Measurements from ENCODE around the gene GAGE12J. TPM values are rescaled to one million over a fixed set of nuclear protein-coding genes. Genes with fewer than 3 reads are reported as not detected.

GAGE12J gene
- total RNA-seq = not detected in 2 replicates

GRCh38 chrX:49321737-49322136 lies at the start of gene GAGE12J:
Gene GAGE12J, plus strand, starts transcription at chrX:49322037. Its CDS starts 1,157 bp downstream, at chrX:49323194.

GRCh38 chrX:49303346-49303745 lies 18.5 kb upstream of the GAGE12J start, which contains the start of gene GAGE10:
Gene GAGE10, plus strand, starts transcription at chrX:49303646. Its CDS starts 1,214 bp downstream, at chrX:49304860.

GRCh38 chrX:49331282-49331681 lies 9.4 kb downstream of the GAGE12J start, which contains the start of gene GAGE13:
Gene GAGE13, plus strand, starts transcription at chrX:49331582. Its CDS starts 1,156 bp downstream, at chrX:49332738.

Other genes with a start within 250 kb of the GAGE12J start
- gene PRAF2, start 248.0 kb upstream of the GAGE12J start, total RNA-seq = 3.2 and 4.8 TPM in 2 replicates
- 15.9 and 26.7 TPM in 2 replicates for gene WDR45, start 242.2 kb upstream of the GAGE12J start, total RNA-seq
- gene GPKOW, start 198.3 kb upstream of the GAGE12J start, total RNA-seq = 22.9 and 25.8 TPM in 2 replicates
- 0.27 and 1.0 TPM in 2 replicates for gene MAGIX, start 159.3 kb upstream of the GAGE12J start, total RNA-seq
- 19.7 and 22.5 TPM in 2 replicates for gene PLP2, start 150.1 kb upstream of the GAGE12J start, total RNA-seq
- gene PRICKLE3, start 135.7 kb upstream of the GAGE12J start, total RNA-seq = 3.4 and 6.5 TPM in 2 replicates
- 0.09 and 0.28 TPM in 2 replicates for gene SYP, start 121.8 kb upstream of the GAGE12J start, total RNA-seq
- under 0.01 TPM in 1 of 2 replicates, not detected in the other for gene CACNA1F, start 88.7 kb upstream of the GAGE12J start, total RNA-seq
- 8.9 and 9.6 TPM in 2 replicates for gene CCDC22, start 86.6 kb upstream of the GAGE12J start, total RNA-seq
- gene FOXP3, start 57.3 kb upstream of the GAGE12J start, total RNA-seq = not detected in 2 replicates
- 1.5 and 8.1 TPM in 2 replicates for gene PPP1R3F, start 52.2 kb upstream of the GAGE12J start, total RNA-seq
- gene GAGE10, start 18.4 kb upstream of the GAGE12J start, total RNA-seq = not detected in 2 replicates
- not detected in 2 replicates for gene GAGE13, start 9.5 kb downstream of the GAGE12J start, total RNA-seq
- gene GAGE12C, start 210.1 kb downstream of the GAGE12J start, total RNA-seq = not detected in 2 replicates
- not detected in 2 replicates for gene GAGE12D, start 219.7 kb downstream of the GAGE12J start, total RNA-seq
- gene GAGE12E, start 229.3 kb downstream of the GAGE12J start, total RNA-seq = not detected in 2 replicates
- gene GAGE12F, start 238.8 kb downstream of the GAGE12J start, total RNA-seq = not detected in 2 replicates
- gene GAGE12G, start 248.4 kb downstream of the GAGE12J start, total RNA-seq = not detected in 2 replicates

Data from endothelial cell of coronary artery (primary cell).